Keratinocyte (primary cell): ENCODE measurements around the gene AP2A2. TPM values are rescaled to one million over a fixed set of nuclear protein-coding genes. Genes with fewer than 3 reads are reported as not detected.

ENCODE experiments used
- DNase-seq: peaks from one replicate; pipeline ENCODE4 v3.0.0-alpha.2; 2011; ENCODE audit warnings: low read depth, missing footprints, low spot score
- FAIRE-seq: peaks from 2 replicates; lab custom pipeline; 2011; peaks lifted over from hg19 to GRCh38; lab: Jason Lieb, UNC
- H2AFZ ChIP-seq: 2 replicates; pipeline ENCODE4 v1.6.0; 2012; ENCODE audit warnings: low read length, control low read depth, inconsistent platforms; ENCODE audit not compliant: control insufficient read depth
- H3K27ac ChIP-seq: 2 replicates; pipeline ENCODE4 v1.5.1; 2011; ENCODE audit warnings: low read length; ENCODE audit not compliant: control insufficient read depth, insufficient read depth
- H3K27me3 ChIP-seq: 3 replicates; pipeline ENCODE4 v1.6.0; 2011; ENCODE audit warnings: low read length; ENCODE audit not compliant: control insufficient read depth, insufficient read depth; ENCODE audit errors: extremely low read depth
- H3K36me3 ChIP-seq, 2 experiments: 2 replicates in 1 of 2; 3 replicates in 1 of 2; pipeline ENCODE4 v1.5.1; 2011; ENCODE audit warnings: low read length in 2 of 2, mild to moderate bottlenecking in 1 of 2; ENCODE audit not compliant: control insufficient read depth in 2 of 2, insufficient read depth in 2 of 2; ENCODE audit errors: extremely low read depth in 1 of 2
- H3K4me1 ChIP-seq: 3 replicates; pipeline ENCODE4 v1.5.1; 2011; ENCODE audit warnings: low read length; ENCODE audit not compliant: control insufficient read depth, insufficient read depth; ENCODE audit errors: extremely low read depth
- H3K4me2 ChIP-seq: 3 replicates; pipeline ENCODE4 v1.6.0; 2011; ENCODE audit warnings: low read depth, low read length; ENCODE audit not compliant: control insufficient read depth, insufficient read depth; ENCODE audit errors: extremely low read depth
- H3K4me3 ChIP-seq, 3 experiments: fragments of 200-600 bp in 1 of 3; sonication (generic) in 1 of 3; 2 replicates in 2 of 3; 3 replicates in 1 of 3; pipeline ENCODE4 v1.5.1; 2011 to 2016; ENCODE audit warnings: low read length in 3 of 3, mild to moderate bottlenecking in 3 of 3, control low read depth in 2 of 3, inconsistent platforms in 1 of 3, low read depth in 1 of 3, mixed read lengths in 1 of 3, mixed run types in 1 of 3, moderate library complexity in 1 of 3; ENCODE audit not compliant: control insufficient read depth in 2 of 3, insufficient read depth in 2 of 3; ENCODE audit errors: extremely low read depth in 1 of 3
- H3K79me2 ChIP-seq: 2 replicates; pipeline ENCODE4 v1.6.0; 2012; ENCODE audit warnings: low read length; ENCODE audit not compliant: control insufficient read depth, insufficient read depth
- H3K9ac ChIP-seq: 3 replicates; pipeline ENCODE4 v1.6.0; 2011; ENCODE audit warnings: low read length; ENCODE audit not compliant: control insufficient read depth, insufficient read depth; ENCODE audit errors: extremely low read depth
- H3K9me1 ChIP-seq: 3 replicates; pipeline ENCODE4 v1.6.0; 2011; ENCODE audit warnings: low read length; ENCODE audit not compliant: control insufficient read depth, insufficient read depth; ENCODE audit errors: extremely low read depth
- H3K9me3 ChIP-seq: 2 replicates; pipeline ENCODE4 v1.5.1; 2012; ENCODE audit warnings: low read depth, low read length; ENCODE audit not compliant: control insufficient read depth
- H4K20me1 ChIP-seq: 3 replicates; pipeline ENCODE4 v1.6.0; 2011; ENCODE audit warnings: low read length; ENCODE audit not compliant: control insufficient read depth, insufficient read depth; ENCODE audit errors: extremely low read depth
- CTCF ChIP-seq, 3 experiments: IDR thresholded peaks in 1 of 3; conservative IDR thresholded peaks in 1 of 3; optimal IDR thresholded peaks in 1 of 3; 2 replicates in 2 of 3; 3 replicates in 1 of 3; pipeline versions ENCODE3 to v1.5.1; 2011; ENCODE audit warnings: low read length in 3 of 3, mild to moderate bottlenecking in 3 of 3, moderate library complexity in 2 of 3, control low read depth in 1 of 3, inconsistent platforms in 1 of 3; ENCODE audit not compliant: insufficient read depth in 2 of 3; ENCODE audit errors: extremely low read depth in 1 of 3
- EZH2 ChIP-seq: IDR thresholded peaks from one replicate; pipeline ENCODE4 v1.6.1; 2012; ENCODE audit warnings: inconsistent platforms, mild to moderate bottlenecking, low read length, moderate library complexity
- dilution Hi-C: fragments of 300-500 bp; cut with MboI; formaldehyde crosslinking; loops from one replicate; pipeline ENCODE4 v1.7.0; 2020; ENCODE audit warnings: low sequenced_read_pairs; ENCODE audit not compliant: extremely low pct_ligation_motif_present
- polyA plus RNA-seq, 5 experiments: library from polyadenylated mRNA; depleted of rRNA in 3 of 5; stranded (reverse) in 3 of 5; stranded (forward) in 1 of 5; unstranded in 1 of 5; fragments of >200 nt; gene quantifications; 1 replicate in 1 of 5; 2 replicates in 3 of 5; 3 replicates in 1 of 5; pipeline versions ENCODE4 v1.2.1 to v1.2.3, GENCODE V29; 2011 to 2012; ENCODE audit warnings: missing spikeins in 2 of 5, low read depth in 1 of 5, low replicate concordance in 1 of 5

The AP2A2 gene
- polyA plus RNA-seq, 1 donor (not counting 4 experiments of a cell fraction or from before 2014, with no cell fraction given), result 47.8 TPM

- dilution Hi-C loops, result no loop called here
- no peak for FAIRE-seq
Observed at GRCh38 chr11:907668-908067, 18.0 kb upstream of the AP2A2 start.

GRCh38 chr11:908273-908672 is 17.4 kb upstream of the AP2A2 start:
- no peak for FAIRE-seq
- peaks cover 24% of the 10 kb centered on the region for H3K79me2 ChIP-seq
- H3K27me3 ChIP-seq, result no peaks in the 10 kb centered on the region
- dilution Hi-C loops, result no loop called here
- peaks cover 2 to 3% of the 10 kb centered on the region in 2 experiments for H3K36me3 ChIP-seq
- DNase-seq, result no peak
- no peaks in the 10 kb centered on the region for H3K9me1 ChIP-seq
- no peak overlapping the region for H3K27ac ChIP-seq
- no peak overlapping the region for H3K4me2 ChIP-seq
- no peak overlapping the region for H3K9ac ChIP-seq
- no peak overlapping the region for H2AFZ ChIP-seq
- H3K4me3 ChIP-seq, result no peak overlapping the region
- no peaks in the 10 kb centered on the region for H3K9me3 ChIP-seq
- no peaks in the 10 kb centered on the region for H4K20me1 ChIP-seq
- peaks cover 12% of the 10 kb centered on the region for H3K4me1 ChIP-seq
- no peak for TF ChIP-seq EZH2
- no peak for TF ChIP-seq CTCF (optimal IDR thresholded peaks at IDR 0.05 in 1 of 3, IDR thresholded peaks at IDR 0.05 in 1 of 3, conservative IDR thresholded peaks at IDR 0.05 in 1 of 3; ENCODE audit: extremely low read depth in 1 of 3, insufficient read depth in 2 of 3, low read length in 3 of 3)

More at GRCh38 chr11:907668-908067, 18.0 kb upstream of the AP2A2 start:
- Histone ChIP-seq H3K9me1 (no peaks in the 10 kb centered on the region), H3K79me2 (peaks cover 24% of the 10 kb centered on the region), H4K20me1 (no peaks in the 10 kb centered on the region), H2AFZ (no peak overlapping the region), H3K36me3 (peaks cover 6 to 8% of the 10 kb centered on the region in 2 experiments), H3K4me3 (no peak overlapping the region), H3K4me1 (peaks cover 12% of the 10 kb centered on the region), H3K4me2 (no peak overlapping the region), H3K27ac (no peak overlapping the region), H3K9me3 (no peaks in the 10 kb centered on the region), H3K27me3 (no peaks in the 10 kb centered on the region), H3K9ac (no peak overlapping the region)
- TF ChIP-seq EZH2 (no peak), CTCF (optimal IDR thresholded peaks at IDR 0.05 in 1 of 3, IDR thresholded peaks at IDR 0.05 in 1 of 3, conservative IDR thresholded peaks at IDR 0.05 in 1 of 3; ENCODE audit: extremely low read depth in 1 of 3, insufficient read depth in 2 of 3, low read length in 3 of 3) (no peak)
- no peak for DNase-seq
